ENCODE data around the gene ATCAY. TPM values are rescaled to one million over a fixed set of nuclear protein-coding genes. Genes with fewer than 3 reads are reported as not detected.

The ATCAY gene, protein sequence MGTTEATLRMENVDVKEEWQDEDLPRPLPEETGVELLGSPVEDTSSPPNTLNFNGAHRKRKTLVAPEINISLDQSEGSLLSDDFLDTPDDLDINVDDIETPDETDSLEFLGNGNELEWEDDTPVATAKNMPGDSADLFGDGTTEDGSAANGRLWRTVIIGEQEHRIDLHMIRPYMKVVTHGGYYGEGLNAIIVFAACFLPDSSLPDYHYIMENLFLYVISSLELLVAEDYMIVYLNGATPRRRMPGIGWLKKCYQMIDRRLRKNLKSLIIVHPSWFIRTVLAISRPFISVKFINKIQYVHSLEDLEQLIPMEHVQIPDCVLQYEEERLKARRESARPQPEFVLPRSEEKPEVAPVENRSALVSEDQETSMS
- not detected for total RNA-seq

DNA sequence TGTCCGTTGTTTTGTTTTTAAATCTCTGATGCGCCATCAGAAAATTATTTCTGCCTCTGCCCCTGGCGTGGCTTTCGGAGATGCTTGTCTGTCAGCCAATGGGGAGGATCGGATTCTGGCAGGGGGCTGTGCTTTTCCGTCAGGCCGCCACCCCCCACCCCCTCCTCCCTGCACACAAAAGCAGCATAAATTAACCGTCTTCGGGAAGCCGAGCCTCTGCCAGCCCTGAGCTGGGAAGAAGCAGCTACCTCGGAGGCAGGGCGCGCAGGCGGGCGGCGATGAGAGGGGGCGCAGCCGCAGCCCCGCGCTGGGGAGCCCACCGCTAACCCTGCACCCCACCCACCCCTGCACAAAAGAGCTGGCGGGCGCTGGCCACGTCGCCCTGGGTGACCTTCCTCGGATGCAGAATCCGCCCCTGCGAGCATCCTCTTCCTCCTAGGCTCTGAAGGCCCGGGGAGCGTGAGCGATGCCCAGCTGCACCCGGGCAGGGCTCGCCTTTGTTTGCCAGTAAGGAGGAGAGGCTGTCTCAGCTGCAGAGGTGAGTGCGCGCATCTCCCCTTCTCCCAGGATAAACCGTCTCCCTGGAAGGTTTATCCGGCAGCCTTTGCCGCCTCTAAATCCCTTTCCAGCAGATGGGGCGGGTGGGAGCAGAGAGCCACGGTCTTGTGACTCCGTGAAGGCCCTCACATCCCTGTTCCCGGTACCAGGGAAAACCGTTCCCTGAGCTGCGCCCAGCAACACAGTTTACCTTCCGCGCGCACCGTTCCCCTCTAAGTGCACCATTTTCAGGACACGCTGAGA lies at the start of gene ATCAY:
Gene ATCAY, plus strand, starts transcription at position 215 of the 801 bp plus-strand sequence. CDS start 5,083 bp downstream, outside the sequence.
- CTCF ChIA-PET: interaction anchor here (0.7 kb wide), 1 partner anchor 16 kb away, joined by 3 read pairs; no protein-coding TSS in a partner anchor
- POLR2A ChIA-PET: no interaction called here
- H3K27ac Mint-ChIP-seq: no peak within 1 kb of the TSS
- H3K36me3 Mint-ChIP-seq (ENCODE audit: low read depth): no peaks in the 10 kb centered on the region
- H3K27me3 Mint-ChIP-seq: peaks cover 34% of the 10 kb centered on the region
- H3K4me1 Mint-ChIP-seq: peaks cover 10% of the 10 kb centered on the region
- DNase-seq: no peak
- no peaks in the 10 kb centered on the region for H3K9me3 Mint-ChIP-seq
- no peak within 1 kb of the TSS for H3K4me3 Mint-ChIP-seq

GRCh38 chr19:3831601-3832000 lies 48.9 kb upstream of the ATCAY start:
- Mint-ChIP-seq H3K4me3 (no peak overlapping the region), H3K4me1 (no peaks in the 10 kb centered on the region), H3K36me3 (ENCODE audit: low read depth) (no peaks in the 10 kb centered on the region), H3K27ac (no peak overlapping the region), H3K27me3 (no peaks in the 10 kb centered on the region), H3K9me3 (no peaks in the 10 kb centered on the region)
- CTCF ChIA-PET: interaction anchor here (2.2 kb wide), 1 partner anchor 10 kb away, joined by 11 read pairs; no protein-coding TSS in a partner anchor
- no peak for DNase-seq
- POLR2A ChIA-PET: no interaction called here

DNA sequence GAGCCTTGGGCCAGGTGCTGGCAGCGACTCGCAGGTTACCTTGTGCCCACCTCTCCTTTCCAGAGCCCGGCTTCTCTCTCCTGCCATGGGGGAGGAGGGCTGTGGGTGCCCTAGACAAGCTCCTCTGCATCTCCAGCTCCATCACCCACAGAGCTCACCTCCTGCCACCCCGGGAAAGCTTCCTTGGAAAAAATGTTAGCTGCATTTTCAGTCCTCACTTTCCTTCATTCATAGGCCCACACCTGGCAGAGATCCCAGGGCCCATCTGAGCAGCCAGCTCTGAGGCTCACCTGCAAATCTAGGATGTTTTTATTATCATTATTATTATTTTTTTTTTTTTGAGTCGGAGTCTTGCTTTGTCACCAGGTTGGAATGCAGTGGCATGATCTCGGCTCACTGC lies 48.5 kb upstream of the ATCAY start:
- ChIA-PET POLR2A (no interaction called here), CTCF (interaction anchor here (0.6 to 2.2 kb wide), 3 partner anchors 10 to 67 kb away, joined by 3 to 11 read pairs (median 4); no protein-coding TSS in a partner anchor)
- H3K27me3 Mint-ChIP-seq: no peaks in the 10 kb centered on the region
- peaks cover 2% of the 10 kb centered on the region for H3K9me3 Mint-ChIP-seq
- H3K36me3 Mint-ChIP-seq (ENCODE audit: low read depth): no peaks in the 10 kb centered on the region
- H3K4me1 Mint-ChIP-seq: no peaks in the 10 kb centered on the region
- H3K4me3 Mint-ChIP-seq: no peak overlapping the region
- no peak for DNase-seq
- H3K27ac Mint-ChIP-seq: no peak overlapping the region

DNA sequence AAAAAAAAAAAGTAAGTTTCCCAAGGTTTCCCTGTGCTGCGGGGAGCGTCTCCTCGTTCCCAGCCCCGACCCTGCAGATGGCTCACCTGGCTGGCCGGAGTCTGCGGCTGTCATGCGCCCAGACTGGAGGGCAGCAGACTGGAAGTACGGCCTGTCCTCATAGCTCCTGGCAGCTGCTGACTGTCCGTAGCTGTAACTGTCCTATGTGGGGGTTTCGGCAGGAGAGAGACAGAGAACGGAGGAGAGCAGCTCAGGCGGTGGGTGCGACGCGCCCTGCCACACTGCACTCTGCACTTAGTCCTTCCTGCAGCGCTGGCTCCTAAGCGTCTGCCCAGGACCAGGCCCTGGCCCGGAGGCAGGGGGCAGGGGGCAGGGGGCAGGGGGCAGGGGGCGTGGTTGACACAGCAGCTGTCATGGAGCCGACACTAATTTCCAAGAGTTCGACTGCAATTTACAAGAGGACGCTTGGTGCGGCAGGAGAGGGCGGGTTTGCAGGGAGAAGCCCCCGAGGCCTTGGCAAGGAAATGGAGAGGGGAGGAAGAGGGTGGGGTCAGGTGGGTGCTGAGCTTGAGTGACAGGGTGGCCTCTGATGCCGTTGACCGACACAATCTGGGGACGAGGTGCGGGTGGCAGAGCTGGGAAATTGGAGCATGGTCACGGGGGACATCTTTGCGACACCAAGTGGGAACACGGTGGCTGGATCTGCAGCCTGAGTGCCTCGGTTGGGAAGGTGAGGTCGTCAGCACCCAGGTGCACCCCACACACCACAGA lies 46.7 kb upstream of the ATCAY start:
- H3K9me3 Mint-ChIP-seq: peaks cover 17% of the 10 kb centered on the region
- ChIA-PET POLR2A (interaction anchor here (0.5 kb wide), 1 partner anchor 70 kb away, joined by 3 read pairs; no protein-coding TSS in a partner anchor), CTCF (interaction anchor here (1.3 to 1.6 kb wide), 2 partner anchors 12 to 20 kb away, joined by 4 read pairs; no protein-coding TSS in a partner anchor)
- no peaks in the 10 kb centered on the region for H3K4me1 Mint-ChIP-seq
- H3K36me3 Mint-ChIP-seq (ENCODE audit: low read depth): peaks cover 1% of the 10 kb centered on the region
- H3K27me3 Mint-ChIP-seq: no peaks in the 10 kb centered on the region
- H3K4me3 Mint-ChIP-seq: no peak overlapping the region
- DNase-seq: no peak
- H3K27ac Mint-ChIP-seq: no peak overlapping the region

- H3K36me3 Mint-ChIP-seq (ENCODE audit: low read depth): peaks cover 1% of the 10 kb centered on the region
- CTCF ChIA-PET: interaction anchor here (0.5 to 1.3 kb wide), 2 partner anchors 21 to 73 kb away, joined by 3 to 4 read pairs; no protein-coding TSS in a partner anchor
- peaks cover 17% of the 10 kb centered on the region for H3K9me3 Mint-ChIP-seq
- H3K4me3 Mint-ChIP-seq: no peak overlapping the region
- no peaks in the 10 kb centered on the region for H3K27me3 Mint-ChIP-seq
- H3K27ac Mint-ChIP-seq: no peak overlapping the region
- POLR2A ChIA-PET: no interaction called here
- no peak for DNase-seq
- no peaks in the 10 kb centered on the region for H3K4me1 Mint-ChIP-seq
These were observed 46.0 kb upstream of the ATCAY start for GRCh38 chr19:3834349-3835054.

DNA sequence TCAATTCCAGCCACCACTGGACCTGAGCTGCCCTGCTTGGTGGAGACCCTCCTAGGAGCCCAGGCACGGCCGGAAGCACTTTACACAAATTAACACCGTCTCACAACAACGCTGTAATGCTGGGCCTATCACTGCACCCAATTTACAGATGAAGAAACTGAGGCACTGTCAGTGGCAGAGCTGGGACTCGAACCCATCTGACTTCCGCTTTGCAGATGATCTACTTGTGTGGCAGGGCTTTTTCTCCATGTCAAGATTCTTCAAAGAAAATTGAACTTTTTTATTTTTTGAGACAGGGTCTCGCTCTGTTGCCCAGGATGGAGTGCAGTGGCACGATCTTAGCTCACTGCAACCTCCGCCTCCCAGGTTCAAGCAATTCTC lies 45.4 kb upstream of the ATCAY start:
- Mint-ChIP-seq H3K27ac (no peak overlapping the region), H3K27me3 (no peaks in the 10 kb centered on the region), H3K4me1 (no peaks in the 10 kb centered on the region), H3K9me3 (peaks cover 17% of the 10 kb centered on the region), H3K4me3 (no peak overlapping the region), H3K36me3 (ENCODE audit: low read depth) (peaks cover 1% of the 10 kb centered on the region)
- CTCF ChIA-PET: no interaction called here
- DNase-seq: no peak
- POLR2A ChIA-PET: no interaction called here

GRCh38 chr19:3836887-3837286 lies 43.6 kb upstream of the ATCAY start:
- peaks cover 1% of the 10 kb centered on the region for H3K36me3 Mint-ChIP-seq (ENCODE audit: low read depth)
- ChIA-PET POLR2A (no interaction called here), CTCF (no interaction called here)
- H3K4me3 Mint-ChIP-seq: no peak overlapping the region
- H3K4me1 Mint-ChIP-seq: no peaks in the 10 kb centered on the region
- peaks cover 17% of the 10 kb centered on the region for H3K9me3 Mint-ChIP-seq
- H3K27me3 Mint-ChIP-seq: no peaks in the 10 kb centered on the region
- no peak overlapping the region for H3K27ac Mint-ChIP-seq
- DNase-seq: no peak

- CTCF ChIA-PET: no interaction called here
- POLR2A ChIA-PET: no interaction called here
- no peak for DNase-seq
- no peaks in the 10 kb centered on the region for H3K4me1 Mint-ChIP-seq
- peaks cover 17% of the 10 kb centered on the region for H3K9me3 Mint-ChIP-seq
- no peak overlapping the region for H3K27ac Mint-ChIP-seq
- H3K4me3 Mint-ChIP-seq: no peak overlapping the region
- no peaks in the 10 kb centered on the region for H3K27me3 Mint-ChIP-seq
- peaks cover 1% of the 10 kb centered on the region for H3K36me3 Mint-ChIP-seq (ENCODE audit: low read depth)
These were observed 43.2 kb upstream of the ATCAY start for GRCh38 chr19:3837332-3837731.

- POLR2A ChIA-PET: no interaction called here
- Mint-ChIP-seq H3K4me1 (no peaks in the 10 kb centered on the region), H3K9me3 (peaks cover 17% of the 10 kb centered on the region), H3K4me3 (no peak overlapping the region), H3K27me3 (no peaks in the 10 kb centered on the region), H3K27ac (no peak overlapping the region), H3K36me3 (ENCODE audit: low read depth) (peaks cover 1% of the 10 kb centered on the region)
- DNase-seq: no peak
- CTCF ChIA-PET: no interaction called here
These were observed 42.6 kb upstream of the ATCAY start for GRCh38 chr19:3837922-3838321.

DNA sequence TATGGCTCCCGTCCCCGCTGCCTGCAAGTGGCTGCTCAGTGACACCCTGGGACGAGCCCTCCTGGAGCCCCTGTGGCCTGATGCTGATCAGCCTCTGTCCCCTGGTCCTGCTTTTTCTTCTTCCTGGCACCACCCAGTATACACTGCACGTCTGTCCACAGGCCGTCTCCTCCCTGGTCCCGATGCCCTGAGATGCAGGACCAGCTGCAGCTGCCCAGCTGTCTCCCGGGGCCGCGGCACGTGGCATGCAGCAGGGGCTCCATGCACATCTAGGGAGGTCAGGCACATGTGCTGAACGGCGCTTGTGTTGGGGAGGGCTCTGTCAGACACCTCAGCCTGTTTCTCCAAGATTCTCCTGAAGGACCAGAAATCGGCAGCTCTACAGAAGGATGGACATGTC lies 41.8 kb upstream of the ATCAY start:
- peaks cover 1% of the 10 kb centered on the region for H3K36me3 Mint-ChIP-seq (ENCODE audit: low read depth)
- peaks cover 17% of the 10 kb centered on the region for H3K9me3 Mint-ChIP-seq
- H3K4me3 Mint-ChIP-seq: no peak overlapping the region
- CTCF ChIA-PET: no interaction called here
- no peaks in the 10 kb centered on the region for H3K27me3 Mint-ChIP-seq
- no peaks in the 10 kb centered on the region for H3K4me1 Mint-ChIP-seq
- H3K27ac Mint-ChIP-seq: no peak overlapping the region
- DNase-seq: no peak
- POLR2A ChIA-PET: no interaction called here

- Mint-ChIP-seq H3K4me1 (no peaks in the 10 kb centered on the region), H3K27ac (no peak overlapping the region), H3K4me3 (no peak overlapping the region), H3K36me3 (ENCODE audit: low read depth) (peaks cover 1% of the 10 kb centered on the region), H3K9me3 (peaks cover 17% of the 10 kb centered on the region), H3K27me3 (no peaks in the 10 kb centered on the region)
- no peak for DNase-seq
- POLR2A ChIA-PET: no interaction called here
- CTCF ChIA-PET: interaction anchor here (0.6 to 1.5 kb wide), 5 partner anchors 10 to 754 kb away, joined by 3 to 4 read pairs (median 3); no protein-coding TSS in a partner anchor
These were observed 40.5 kb upstream of the ATCAY start for GRCh38 chr19:3839941-3840340.

DNA sequence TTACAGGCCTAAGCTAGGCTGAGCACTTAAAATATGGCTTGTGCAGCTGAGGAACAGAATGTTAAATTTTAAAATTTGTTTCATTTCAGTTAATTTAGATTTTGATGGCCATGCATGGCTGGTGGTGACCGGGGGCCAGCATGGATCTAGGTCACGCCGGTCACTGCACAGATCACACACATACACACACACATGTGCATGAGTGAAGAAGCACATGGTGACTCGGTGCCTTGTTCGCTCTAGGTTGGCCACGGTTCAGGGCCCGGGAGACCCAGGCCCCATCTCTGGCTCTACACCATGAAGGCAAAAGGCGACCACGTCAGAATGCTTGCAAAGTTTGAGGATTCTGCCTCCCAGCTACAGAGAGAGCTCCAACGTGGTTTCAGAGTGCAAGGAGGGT lies 39.7 kb upstream of the ATCAY start:
- ChIA-PET POLR2A (no interaction called here), CTCF (interaction anchor here (1.5 kb wide), 1 partner anchor 10 kb away, joined by 4 read pairs; no protein-coding TSS in a partner anchor)
- H3K9me3 Mint-ChIP-seq: peaks cover 17% of the 10 kb centered on the region
- no peak overlapping the region for H3K4me3 Mint-ChIP-seq
- peaks cover 1% of the 10 kb centered on the region for H3K36me3 Mint-ChIP-seq (ENCODE audit: low read depth)
- no peak for DNase-seq
- H3K4me1 Mint-ChIP-seq: no peaks in the 10 kb centered on the region
- H3K27me3 Mint-ChIP-seq: peaks cover 1% of the 10 kb centered on the region
- H3K27ac Mint-ChIP-seq: no peak overlapping the region
